GM12878 (cell line): Measurements from ENCODE around the gene SYT14. TPM values are rescaled to one million over a fixed set of nuclear protein-coding genes. Genes with fewer than 3 reads are reported as not detected.

ENCODE experiments used
- ATAC-seq: fragments of 200-7000 bp; cut with Tn5 transposase; 3 replicates; pipeline ENCODE4 v1.9.1; 2020; ENCODE audit warnings: mild to moderate bottlenecking, moderate library complexity
- BruUV-seq: library from RNA; stranded (reverse); fragments of 400-500 nt; replicated peaks from 2 replicates; lab custom pipeline; 2021; lab: Mats Ljungman, UMichigan
- CTCF ChIA-PET: fragments of 300-600 bp; sonication (Branson Sonifier 250); formaldehyde crosslinking; extraction: SDS; loops from one replicate; lab custom pipeline; 2021; ENCODE audit warnings: inconsistent platforms; lab: Yijun Ruan, JAX
- POLR2A ChIA-PET: fragments of 350-600 bp; formaldehyde crosslinking; extraction: SDS; loops from one replicate; lab custom pipeline; 2021; ENCODE audit warnings: inconsistent platforms; lab: Charles Lee
- RAD21 ChIA-PET: fragments of 300-600 bp; sonication (Branson Sonifier 250); formaldehyde crosslinking; loops from one replicate; lab custom pipeline; 2023; ENCODE audit warnings: antibody characterized with exemption; ENCODE audit not compliant: unreplicated experiment; lab: Charles Lee
- SMC1A ChIA-PET: fragments of 300-600 bp; sonication (Branson Sonifier 250); formaldehyde crosslinking; loops from one replicate; lab custom pipeline; 2023; ENCODE audit not compliant: unreplicated experiment, uncharacterized antibody; lab: Charles Lee
- DNase-seq: peaks from one replicate; pipeline ENCODE4 v3.0.0-alpha.2; 2011; ENCODE audit warnings: low read depth, low spot score
- FAIRE-seq: peaks from 3 replicates; lab custom pipeline; 2011; peaks lifted over from hg19 to GRCh38; lab: Jason Lieb, UNC
- H2AFZ ChIP-seq: 2 replicates; pipeline ENCODE4 v1.6.0; 2011; ENCODE audit warnings: low read depth, low read length, control low read depth; ENCODE audit not compliant: control insufficient read depth
- H3K27ac ChIP-seq: 2 replicates; pipeline ENCODE4 v1.5.1; 2011; ENCODE audit warnings: control low read depth; ENCODE audit not compliant: control insufficient read depth, insufficient read depth
- H3K27me3 ChIP-seq, 2 experiments: replicated peaks in 1 of 2; 2 replicates each; pipeline versions ENCODE4 v1.6.0 to v1.6.1; 2011; ENCODE audit warnings: low read length in 1 of 2; ENCODE audit not compliant: control insufficient read depth in 2 of 2, insufficient read depth in 2 of 2
- H3K36me3 ChIP-seq, 2 experiments: 2 replicates each; pipeline ENCODE4 v1.5.1; 2011; ENCODE audit warnings: low read length in 1 of 2; ENCODE audit not compliant: control insufficient read depth in 2 of 2, insufficient read depth in 2 of 2
- H3K4me1 ChIP-seq: 2 replicates; pipeline ENCODE4 v1.6.1; 2011; ENCODE audit warnings: mild to moderate bottlenecking, low read length, moderate library complexity, mixed read lengths; ENCODE audit not compliant: control insufficient read depth, insufficient read depth
- H3K4me2 ChIP-seq: 2 replicates; pipeline ENCODE4 v1.6.0; 2011; ENCODE audit warnings: control low read depth; ENCODE audit not compliant: control insufficient read depth, insufficient read depth
- H3K4me3 ChIP-seq: fragments of 200-600 bp; sonication (generic); 2 replicates; pipeline ENCODE4 v1.5.1; 2016
- H3K79me2 ChIP-seq: 2 replicates; pipeline ENCODE4 v1.6.0; 2011; ENCODE audit warnings: low read length; ENCODE audit not compliant: control insufficient read depth, insufficient read depth
- H3K9ac ChIP-seq: 2 replicates; pipeline ENCODE4 v1.8.0; 2011; ENCODE audit warnings: low read length, control low read depth, mixed read lengths; ENCODE audit not compliant: control insufficient read depth, insufficient read depth
- H3K9me3 ChIP-seq: replicated peaks from 3 replicates; pipeline ENCODE4 v1.5.1; 2011; ENCODE audit warnings: mild to moderate bottlenecking, low read length; ENCODE audit not compliant: control insufficient read depth, insufficient read depth
- H4K20me1 ChIP-seq: 2 replicates; pipeline ENCODE4 v1.6.0; 2011; ENCODE audit not compliant: control insufficient read depth, insufficient read depth
- IKZF2 ChIP-seq, 2 experiments: fragments of 450-650 bp; IDR thresholded peaks; 2 replicates each; pipeline ENCODE4 v1.6.1; 2017; ENCODE audit warnings: mild to moderate bottlenecking in 2 of 2, moderate library complexity in 2 of 2
- JUNB ChIP-seq: IDR thresholded peaks from 2 replicates; pipeline ENCODE4 v1.6.1; 2016; ENCODE audit warnings: antibody characterized with exemption, mild to moderate bottlenecking
- MAX ChIP-seq: IDR thresholded peaks from 2 replicates; pipeline ENCODE4 v1.6.1; 2012; ENCODE audit warnings: low read depth, low read length, improper control_type of control experiment
- MTA3 ChIP-seq: IDR thresholded peaks from 2 replicates; pipeline ENCODE4 v1.6.1; 2012; ENCODE audit warnings: low read length, inconsistent platforms, borderline replicate concordance
- PML ChIP-seq: IDR thresholded peaks from 2 replicates; pipeline ENCODE4 v1.6.1; 2012; ENCODE audit warnings: low read length, inconsistent platforms
- REST ChIP-seq: IDR thresholded peaks from 2 replicates; pipeline ENCODE4 v1.6.1; 2012; ENCODE audit warnings: mild to moderate bottlenecking, low read depth, low read length
- RUNX3 ChIP-seq: IDR thresholded peaks from 2 replicates; pipeline ENCODE4 v1.6.1; 2012; ENCODE audit warnings: low read length, inconsistent platforms
- SUZ12 ChIP-seq: fragments of 200-600 bp; sonication (generic); IDR thresholded peaks from one replicate; pipeline ENCODE4 v1.6.1; 2018; ENCODE audit warnings: antibody characterized with exemption, mild to moderate bottlenecking; ENCODE audit not compliant: unreplicated experiment
- YBX1 ChIP-seq: fragments of 450-650 bp; IDR thresholded peaks from 2 replicates; pipeline ENCODE4 v1.6.1; 2016; ENCODE audit warnings: antibody characterized with exemption
- ZBTB4 ChIP-seq: fragments of 450-650 bp; formaldehyde crosslinking; IDR thresholded peaks from 2 replicates; pipeline ENCODE4 v1.4.0; 2022; ENCODE audit warnings: mild to moderate bottlenecking, moderate library complexity
- ZBTB40 ChIP-seq: fragments of 450-650 bp; IDR thresholded peaks from 2 replicates; pipeline ENCODE4 v1.6.1; 2016; ENCODE audit warnings: mild to moderate bottlenecking, moderate library complexity, borderline replicate concordance
- WGBS: methylation state at CpG from one replicate; pipeline ENCODE4 v1.1.6; 2016; ENCODE audit warnings: low lambda C conversion rate; ENCODE audit not compliant: insufficient replicate concordance, insufficient coverage; ENCODE audit errors: missing lambda C conversion rate; 5-methylcytosine and 5-hydroxymethylcytosine counted together
- in situ Hi-C: fragments of 300-500 bp; cut with MboI; formaldehyde crosslinking; loops from 9 replicates; pipeline ENCODE4 v1.14.3; 2018; ENCODE audit warnings: mixed read lengths
- intact Hi-C: fragments of 100-400 bp; cut with micrococcal nuclease; formaldehyde crosslinking; loops from one replicate; pipeline ENCODE4 v1.14.2; 2022; ENCODE audit not compliant: unreplicated experiment
- polyA plus RNA-seq, 11 experiments: library from polyadenylated mRNA; depleted of rRNA in 4 of 11; unstranded in 6 of 11; stranded (reverse) in 5 of 11; fragments of >200 nt; fragmentation: Nextera tagmentation in 4 of 11; fragmentation: Illumina TruSeq in 1 of 11; extraction: Ambion mirVana in 4 of 11; extraction: Trizol in 1 of 11; gene quantifications; 1 replicate in 1 of 11; 2 replicates in 10 of 11; pipeline versions ENCODE4 v1.2.1 to v1.2.3, GENCODE V29; 2011 to 2016; ENCODE audit warnings: inconsistent platforms in 2 of 11, missing spikeins in 2 of 11, low read depth in 1 of 11
- total RNA-seq, 4 experiments: library from RNA; depleted of rRNA in 3 of 4; stranded (reverse); fragments of >200 nt in 3 of 4; fragmentation: Illumina TruSeq in 1 of 4; extraction: Trizol in 1 of 4; gene quantifications; 2 replicates each; pipeline versions ENCODE4 v1.2.1 to v1.2.3, GENCODE V29; 2013 to 2021

The SYT14 gene
- total and polyA plus RNA-seq, 10 of the 15 experiments (the other 5 are each of a cell fraction or from before 2014, with no cell fraction given) = under 0.01 TPM; not detected in 9

GRCh38 chr1:210189426-210189825 is 251.4 kb downstream of the SYT14 start:
- Histone ChIP-seq H4K20me1 (no peaks in the 10 kb centered on the region), H3K9me3 (no peaks in the 10 kb centered on the region; the same call in 2 of the 3 replicates), H3K79me2 (no peaks in the 10 kb centered on the region), H3K27me3 (no peaks in the 10 kb centered on the region), H2AFZ (no peak overlapping the region), H3K27ac (no peak overlapping the region), H3K4me3 (no peak overlapping the region), H3K9ac (no peak overlapping the region), H3K36me3 (no peaks in the 10 kb centered on the region), H3K4me2 (no peak overlapping the region), H3K4me1 (no peaks in the 10 kb centered on the region)
- RAD21 ChIA-PET = no interaction called here
- WGBS = 10% methylated on average over 7 of the region's 7 CpGs
- in situ Hi-C loops = no loop called here
- no TSS peak for BruUV-seq
- DNase-seq = no peak
- ATAC-seq = no peak
- CTCF ChIA-PET = interaction anchor here (0.6 kb wide), 1 partner anchor 10 kb away, joined by 3 read pairs; no protein-coding TSS in a partner anchor
- POLR2A ChIA-PET = no interaction called here
- SMC1A ChIA-PET = interaction anchor here (0.6 kb wide), 1 partner anchor 1097 kb away, joined by 3 read pairs; no protein-coding TSS in a partner anchor
- TF ChIP-seq JUNB = no peak
- no peak for TF ChIP-seq IKZF2 (IDR thresholded peaks at IDR 0.05)
- no peak for TF ChIP-seq PML
- no peak for TF ChIP-seq ZBTB4
- no peak for TF ChIP-seq YBX1
- no peak for TF ChIP-seq SUZ12
- no peak for TF ChIP-seq ZBTB40
- no peak for TF ChIP-seq REST
- no peak for TF ChIP-seq RUNX3
- TF ChIP-seq MAX = no peak
- TF ChIP-seq MTA3 = no peak
- FAIRE-seq = no peak
- intact Hi-C loops = no loop called here
